HUES64 (cell line): ENCODE measurements around the gene PAPOLB.

Source experiments
- H3K27ac ChIP-seq: 2 replicates; pipeline ENCODE4 v1.7.0; 2013; ENCODE audit warnings: low read depth, low read length, inconsistent platforms
- H3K27me3 ChIP-seq: 2 replicates; pipeline ENCODE4 v1.6.1; 2013; ENCODE audit warnings: mild to moderate bottlenecking, low read length; ENCODE audit not compliant: insufficient read depth
- H3K36me3 ChIP-seq: 2 replicates; pipeline ENCODE4 v1.6.1; 2013; ENCODE audit warnings: mild to moderate bottlenecking, low read length; ENCODE audit not compliant: insufficient read depth
- H3K4me1 ChIP-seq: 2 replicates; pipeline ENCODE4 v1.6.1; 2013; ENCODE audit warnings: mild to moderate bottlenecking, low read length, moderate library complexity; ENCODE audit not compliant: insufficient read depth
- H3K4me3 ChIP-seq: 2 replicates; pipeline ENCODE4 v1.5.1; 2013; ENCODE audit warnings: mild to moderate bottlenecking, low read length, moderate library complexity
- H3K9ac ChIP-seq: 2 replicates; pipeline ENCODE4 v1.6.1; 2013; ENCODE audit warnings: mild to moderate bottlenecking, low read depth, low read length
- H3K9me3 ChIP-seq: 2 replicates; pipeline ENCODE4 v1.6.1; 2013; ENCODE audit warnings: low read depth, low read length; ENCODE audit not compliant: insufficient read depth
- WGBS: fragments of 150-250, 120-280 bp; methylation state at CpG from one replicate; pipeline ENCODE4 v1.1.7; 2013; ENCODE audit warnings: missing lambda C conversion rate; 5-methylcytosine and 5-hydroxymethylcytosine counted together

PAPOLB gene

GRCh38 chr7:4888161-4888560 lies 26.3 kb upstream of the PAPOLB start:
- H3K9ac ChIP-seq, result no peak overlapping the region
- no peaks in the 10 kb centered on the region for H3K27me3 ChIP-seq
- H3K36me3 ChIP-seq, result no peaks in the 10 kb centered on the region
- no peak overlapping the region for H3K4me3 ChIP-seq
- H3K27ac ChIP-seq, result no peak overlapping the region
- H3K9me3 ChIP-seq, result no peaks in the 10 kb centered on the region
- H3K4me1 ChIP-seq, result no peaks in the 10 kb centered on the region
- 83% methylated on average over 3 of the region's 3 CpGs for WGBS

GRCh38 chr7:4886671-4887070 lies 24.8 kb upstream of the PAPOLB start:
- peaks cover 13% of the 10 kb centered on the region for H3K27me3 ChIP-seq
- WGBS, result 77% methylated on average over 1 of the region's 1 CpG
- no peak overlapping the region for H3K4me3 ChIP-seq
- no peaks in the 10 kb centered on the region for H3K36me3 ChIP-seq
- H3K4me1 ChIP-seq, result 0 out of 2 replicates have a peak, but pooled peaks cover 3% of the 10 kb centered on the region
- no peak overlapping the region for H3K9ac ChIP-seq
- H3K27ac ChIP-seq, result no peak overlapping the region
- H3K9me3 ChIP-seq, result no peaks in the 10 kb centered on the region

GRCh38 chr7:4885317-4885807 lies 23.5 kb upstream of the PAPOLB start:
- Histone ChIP-seq H3K9me3 (no peaks in the 10 kb centered on the region), H3K4me1 (0 out of 2 replicates have a peak, but pooled peaks cover 3% of the 10 kb centered on the region), H3K36me3 (no peaks in the 10 kb centered on the region), H3K27ac (no peak overlapping the region), H3K9ac (no peak overlapping the region), H3K4me3 (no peak overlapping the region), H3K27me3 (peaks cover 13% of the 10 kb centered on the region)
- WGBS, result 93% methylated on average over 7 of the region's 7 CpGs

- 93% methylated on average over 10 of the region's 10 CpGs for WGBS
- H3K9ac ChIP-seq, result no peak overlapping the region
Observed at GRCh38 chr7:4884164-4884563, 22.3 kb upstream of the PAPOLB start.

GRCh38 chr7:4883372-4884144 lies 21.7 kb upstream of the PAPOLB start, which contains the start of gene RADIL:
Gene RADIL, minus strand, starts transcription at chr7:4883716. Its CDS starts 5,577 bp downstream, at chr7:4878139.
- WGBS, result 2% methylated on average over 71 of the region's 72 CpGs
- no peaks in the 10 kb centered on the region for H3K9me3 ChIP-seq
- peak within 1 kb of the TSS; percentile 75 for H3K9ac ChIP-seq
- H3K27ac ChIP-seq, result peak within 1 kb of the TSS; percentile 18; the same call in 1 of the 2 replicates
- H3K4me3 ChIP-seq, result peak within 1 kb of the TSS; percentile 69
- peaks cover 13% of the 10 kb centered on the region for H3K27me3 ChIP-seq
- H3K4me1 ChIP-seq, result 0 out of 2 replicates have a peak, but pooled peaks cover 3% of the 10 kb centered on the region
- H3K36me3 ChIP-seq, result no peaks in the 10 kb centered on the region

More at GRCh38 chr7:4884164-4884563, 22.3 kb upstream of the PAPOLB start:
- Histone ChIP-seq H3K27ac (no peak overlapping the region), H3K36me3 (no peaks in the 10 kb centered on the region), H3K27me3 (peaks cover 13% of the 10 kb centered on the region), H3K4me1 (0 out of 2 replicates have a peak, but pooled peaks cover 3% of the 10 kb centered on the region), H3K9me3 (no peaks in the 10 kb centered on the region), H3K4me3 (no peak overlapping the region)

- Histone ChIP-seq H3K4me1 (0 out of 2 replicates have a peak, but pooled peaks cover 3% of the 10 kb centered on the region), H3K4me3 (peak overlapping the region; percentile 69), H3K27me3 (peaks cover 13% of the 10 kb centered on the region), H3K9me3 (no peaks in the 10 kb centered on the region), H3K9ac (peak overlapping the region; percentile 75), H3K27ac (no peak overlapping the region), H3K36me3 (no peaks in the 10 kb centered on the region)
- WGBS, result under 1% methylated on average over 36 of the region's 36 CpGs
Observed at GRCh38 chr7:4883033-4883371, 21.2 kb upstream of the PAPOLB start.

GRCh38 chr7:4882169-4883032 lies 20.6 kb upstream of the PAPOLB start:
- H3K4me3 ChIP-seq, result peak overlapping the region; percentile 69
- WGBS, result 3% methylated on average over 35 of the region's 35 CpGs
- H3K27me3 ChIP-seq, result peaks cover 13% of the 10 kb centered on the region

GRCh38 chr7:4880218-4880617 lies 18.4 kb upstream of the PAPOLB start:
- Histone ChIP-seq H3K9me3 (no peaks in the 10 kb centered on the region), H3K4me1 (0 out of 2 replicates have a peak, but pooled peaks cover 3% of the 10 kb centered on the region), H3K27me3 (peaks cover 13% of the 10 kb centered on the region), H3K4me3 (no peak overlapping the region), H3K27ac (no peak overlapping the region), H3K36me3 (no peaks in the 10 kb centered on the region), H3K9ac (no peak overlapping the region)
- 89% methylated on average over 10 of the region's 10 CpGs for WGBS

More at GRCh38 chr7:4882169-4883032, 20.6 kb upstream of the PAPOLB start:
- 0 out of 2 replicates have a peak, but pooled peaks cover 3% of the 10 kb centered on the region for H3K4me1 ChIP-seq
- H3K9ac ChIP-seq, result peak overlapping the region; percentile 47; the same call in 1 of the 2 replicates
- peak overlapping the region; percentile 18; the same call in 1 of the 2 replicates for H3K27ac ChIP-seq
- H3K36me3 ChIP-seq, result no peaks in the 10 kb centered on the region
- no peaks in the 10 kb centered on the region for H3K9me3 ChIP-seq

- no peak overlapping the region for H3K27ac ChIP-seq
- no peaks in the 10 kb centered on the region for H3K9me3 ChIP-seq
- H3K36me3 ChIP-seq, result no peaks in the 10 kb centered on the region
- WGBS, result 94% methylated on average over 27 of the region's 27 CpGs
- no peak overlapping the region for H3K4me3 ChIP-seq
- H3K4me1 ChIP-seq, result 0 out of 2 replicates have a peak, but pooled peaks cover 3% of the 10 kb centered on the region
- no peak overlapping the region for H3K9ac ChIP-seq
- H3K27me3 ChIP-seq, result peaks cover 13% of the 10 kb centered on the region
Observed at GRCh38 chr7:4879396-4880081, 17.7 kb upstream of the PAPOLB start.
